SK-N-SH treated with all-trans-retinoic acid at 6 μM for 48 hours (cell line): ENCODE results near the gene SUPT3H.

Experiments used
- BACH2 ChIP-seq: fragments of 250-450 bp; sonication (Bioruptor Pico); IDR thresholded peaks from 2 replicates; pipeline ENCODE4 v1.9.0; 2021; ENCODE audit warnings: mild to moderate bottlenecking, borderline replicate concordance
- CREB5 ChIP-seq: fragments of 250-450 bp; sonication (Bioruptor Pico); IDR thresholded peaks from 2 replicates; pipeline ENCODE4 v1.5.1; 2020; ENCODE audit warnings: low read depth, mild to moderate bottlenecking, moderate library complexity
- TSHZ2 ChIP-seq: fragments of 250-450 bp; sonication (Bioruptor Pico); IDR thresholded peaks from 2 replicates; pipeline ENCODE4 v1.5.0; 2020; ENCODE audit warnings: mild to moderate bottlenecking, moderate library complexity
- ZFP3 ChIP-seq: fragments of 250-450 bp; sonication (Bioruptor Pico); IDR thresholded peaks from 2 replicates; pipeline ENCODE4 v1.5.0; 2020; ENCODE audit warnings: mild to moderate bottlenecking, moderate library complexity
- ZFP30 ChIP-seq: fragments of 450-650 bp; formaldehyde crosslinking; IDR thresholded peaks from 2 replicates; pipeline ENCODE4 v1.5.0; 2022; ENCODE audit warnings: mild to moderate bottlenecking, moderate library complexity
- ZNF565 ChIP-seq: fragments of 450-650 bp; formaldehyde crosslinking; conservative IDR thresholded peaks from 2 replicates; pipeline ENCODE4 v1.5.0; 2020; ENCODE audit warnings: low read depth, mild to moderate bottlenecking, moderate library complexity
- ZNF70 ChIP-seq: fragments of 450-650 bp; formaldehyde crosslinking; IDR thresholded peaks from 2 replicates; pipeline ENCODE4 v1.5.0; 2020; ENCODE audit warnings: mild to moderate bottlenecking, moderate library complexity

- TF ChIP-seq CREB5 (CRISPR knock-in tag): no peak
- TF ChIP-seq ZFP3 (CRISPR knock-in tag): no peak
- TF ChIP-seq BACH2 (CRISPR knock-in tag): no peak
- TF ChIP-seq ZNF70: no peak
- TF ChIP-seq TSHZ2 (CRISPR knock-in tag): no peak
- no peak for TF ChIP-seq ZFP30 (CRISPR knock-in tag)
- TF ChIP-seq ZNF565 (CRISPR knock-in tag): no peak
These were observed 5.7 kb downstream of the SUPT3H start for GRCh38 chr6:45371924-45372573.
